Suppressor macrophage treated with lipopolysaccharide for 1 hour (primary cell): Measurements from ENCODE around the gene PABPC3.

Experiments
- DNase-seq, 3 donors: peaks; one replicate each; pipeline ENCODE4 v3.0.0-alpha.2; 2020 to 2022

The PABPC3 gene

GRCh38 chr13:25112695-25113255 lies 16.8 kb downstream of the PABPC3 start:
- DNase-seq, result no peak

GRCh38 chr13:25114220-25114619 lies 18.3 kb downstream of the PABPC3 start:
- DNase-seq, result peak; percentile 70 to 72 (median 72)

GRCh38 chr13:25116044-25116443 lies 20.1 kb downstream of the PABPC3 start:
- DNase-seq, result no peak

- DNase-seq, result no peak
Measured at GRCh38 chr13:25117312-25117711, 21.4 kb downstream of the PABPC3 start.

- DNase-seq, result no peak
Measured at GRCh38 chr13:25118378-25118905, 22.5 kb downstream of the PABPC3 start.

- no peak for DNase-seq
Measured at GRCh38 chr13:25130944-25131343, 35.0 kb downstream of the PABPC3 start.

- DNase-seq, result no peak
Measured at GRCh38 chr13:25131881-25132420, 36.0 kb downstream of the PABPC3 start.

- no peak for DNase-seq
Measured at GRCh38 chr13:25132751-25133390, 36.9 kb downstream of the PABPC3 start.

GRCh38 chr13:25135896-25136295 lies 40.0 kb downstream of the PABPC3 start:
- DNase-seq, result no peak

- DNase-seq, result peak in 1 of 3 donors; percentile 15
Measured at GRCh38 chr13:25136880-25137787, 41.2 kb downstream of the PABPC3 start.

GRCh38 chr13:25137788-25138115 lies 41.8 kb downstream of the PABPC3 start:
- no peak for DNase-seq

- DNase-seq, result no peak
Measured at GRCh38 chr13:25141042-25141441, 45.1 kb downstream of the PABPC3 start.

GRCh38 chr13:25143706-25144105 lies 47.8 kb downstream of the PABPC3 start:
- DNase-seq, result no peak

GRCh38 chr13:25147638-25148401 lies 51.9 kb downstream of the PABPC3 start:
- no peak for DNase-seq

GRCh38 chr13:25148402-25148771 lies 52.5 kb downstream of the PABPC3 start:
- DNase-seq, result no peak
